ENCODE data around the gene VPS51. TPM values are rescaled to one million over a fixed set of nuclear protein-coding genes. Genes with fewer than 3 reads are reported as not detected.

VPS51 gene
- polyA plus RNA-seq, 1 donor (not counting 4 experiments of a cell fraction or from before 2014, with no cell fraction given) = 43.1 TPM

- Histone ChIP-seq H3K27me3 (ENCODE audit: control insufficient read depth, extremely low read depth, insufficient read depth, low read length) (no peaks in the 10 kb centered on the region), H3K4me2 (ENCODE audit: control insufficient read depth, extremely low read depth, insufficient read depth, low read depth, low read length) (no peak overlapping the region), H3K27ac (ENCODE audit: control insufficient read depth, insufficient read depth, low read length) (no peak overlapping the region), H3K9me1 (ENCODE audit: control insufficient read depth, extremely low read depth, insufficient read depth, low read length) (no peaks in the 10 kb centered on the region), H3K36me3 (ENCODE audit: control insufficient read depth in 2 of 2, extremely low read depth in 1 of 2, insufficient read depth in 2 of 2, low read length in 2 of 2) (peaks cover 30 to 39% of the 10 kb centered on the region in 2 experiments), H3K9ac (ENCODE audit: control insufficient read depth, extremely low read depth, insufficient read depth, low read length) (no peak overlapping the region), H3K4me1 (ENCODE audit: control insufficient read depth, extremely low read depth, insufficient read depth, low read length) (peaks cover 17% of the 10 kb centered on the region), H4K20me1 (ENCODE audit: control insufficient read depth, extremely low read depth, insufficient read depth, low read length) (no peaks in the 10 kb centered on the region), H3K79me2 (ENCODE audit: control insufficient read depth, insufficient read depth, low read length) (peaks cover 44% of the 10 kb centered on the region), H2AFZ (ENCODE audit: control insufficient read depth, low read length) (no peak overlapping the region), H3K4me3 (ENCODE audit: control insufficient read depth in 2 of 3, extremely low read depth in 1 of 3, insufficient read depth in 2 of 3, low read depth in 1 of 3, low read length in 3 of 3) (no peak overlapping the region), H3K9me3 (ENCODE audit: control insufficient read depth, low read depth, low read length) (no peaks in the 10 kb centered on the region)
- no peak for FAIRE-seq
- TF ChIP-seq EZH2 (IDR thresholded peaks at IDR 0.05; ENCODE audit: low read length) = no peak
- no peak for TF ChIP-seq CTCF (optimal IDR thresholded peaks at IDR 0.05 in 1 of 3, IDR thresholded peaks at IDR 0.05 in 1 of 3, conservative IDR thresholded peaks at IDR 0.05 in 1 of 3; ENCODE audit: extremely low read depth in 1 of 3, insufficient read depth in 2 of 3, low read length in 3 of 3)
- no peak for DNase-seq (ENCODE audit: low read depth, low spot score)
- dilution Hi-C loops (cut with MboI; ENCODE audit: extremely low pct_ligation_motif_present, low sequenced_read_pairs) = no loop called here
These were observed 28.6 kb downstream of the VPS51 start for GRCh38 chr11:65124480-65125196.

GRCh38 chr11:65125197-65126056 is 29.4 kb downstream of the VPS51 start:
- FAIRE-seq (no peak), DNase-seq (ENCODE audit: low read depth, low spot score) (no peak)
- Histone ChIP-seq H4K20me1 (ENCODE audit: control insufficient read depth, extremely low read depth, insufficient read depth, low read length) (no peaks in the 10 kb centered on the region), H3K9ac (ENCODE audit: control insufficient read depth, extremely low read depth, insufficient read depth, low read length) (no peak overlapping the region), H3K9me1 (ENCODE audit: control insufficient read depth, extremely low read depth, insufficient read depth, low read length) (no peaks in the 10 kb centered on the region), H3K27ac (ENCODE audit: control insufficient read depth, insufficient read depth, low read length) (no peak overlapping the region), H2AFZ (ENCODE audit: control insufficient read depth, low read length) (no peak overlapping the region), H3K27me3 (ENCODE audit: control insufficient read depth, extremely low read depth, insufficient read depth, low read length) (no peaks in the 10 kb centered on the region), H3K4me3 (ENCODE audit: control insufficient read depth in 2 of 3, extremely low read depth in 1 of 3, insufficient read depth in 2 of 3, low read depth in 1 of 3, low read length in 3 of 3) (no peak overlapping the region), H3K36me3 (ENCODE audit: control insufficient read depth in 2 of 2, extremely low read depth in 1 of 2, insufficient read depth in 2 of 2, low read length in 2 of 2) (peaks cover 30 to 39% of the 10 kb centered on the region in 2 experiments), H3K9me3 (ENCODE audit: control insufficient read depth, low read depth, low read length) (no peaks in the 10 kb centered on the region), H3K4me2 (ENCODE audit: control insufficient read depth, extremely low read depth, insufficient read depth, low read depth, low read length) (no peak overlapping the region), H3K4me1 (ENCODE audit: control insufficient read depth, extremely low read depth, insufficient read depth, low read length) (peaks cover 13% of the 10 kb centered on the region), H3K79me2 (ENCODE audit: control insufficient read depth, insufficient read depth, low read length) (peaks cover 36% of the 10 kb centered on the region)
- TF ChIP-seq CTCF (optimal IDR thresholded peaks at IDR 0.05 in 1 of 3, IDR thresholded peaks at IDR 0.05 in 1 of 3, conservative IDR thresholded peaks at IDR 0.05 in 1 of 3; ENCODE audit: extremely low read depth in 1 of 3, insufficient read depth in 2 of 3, low read length in 3 of 3) (no peak), EZH2 (IDR thresholded peaks at IDR 0.05; ENCODE audit: low read length) (no peak)
- dilution Hi-C loops (cut with MboI; ENCODE audit: extremely low pct_ligation_motif_present, low sequenced_read_pairs) = no loop called here
